ENCODE measurements around the gene TRPV3. TPM values are rescaled to one million over a fixed set of nuclear protein-coding genes. Genes with fewer than 3 reads are reported as not detected.

TRPV3 gene
- total and polyA plus RNA-seq, 2 experiments from 2014 or later: 0.15 to 0.69 TPM

DNA sequence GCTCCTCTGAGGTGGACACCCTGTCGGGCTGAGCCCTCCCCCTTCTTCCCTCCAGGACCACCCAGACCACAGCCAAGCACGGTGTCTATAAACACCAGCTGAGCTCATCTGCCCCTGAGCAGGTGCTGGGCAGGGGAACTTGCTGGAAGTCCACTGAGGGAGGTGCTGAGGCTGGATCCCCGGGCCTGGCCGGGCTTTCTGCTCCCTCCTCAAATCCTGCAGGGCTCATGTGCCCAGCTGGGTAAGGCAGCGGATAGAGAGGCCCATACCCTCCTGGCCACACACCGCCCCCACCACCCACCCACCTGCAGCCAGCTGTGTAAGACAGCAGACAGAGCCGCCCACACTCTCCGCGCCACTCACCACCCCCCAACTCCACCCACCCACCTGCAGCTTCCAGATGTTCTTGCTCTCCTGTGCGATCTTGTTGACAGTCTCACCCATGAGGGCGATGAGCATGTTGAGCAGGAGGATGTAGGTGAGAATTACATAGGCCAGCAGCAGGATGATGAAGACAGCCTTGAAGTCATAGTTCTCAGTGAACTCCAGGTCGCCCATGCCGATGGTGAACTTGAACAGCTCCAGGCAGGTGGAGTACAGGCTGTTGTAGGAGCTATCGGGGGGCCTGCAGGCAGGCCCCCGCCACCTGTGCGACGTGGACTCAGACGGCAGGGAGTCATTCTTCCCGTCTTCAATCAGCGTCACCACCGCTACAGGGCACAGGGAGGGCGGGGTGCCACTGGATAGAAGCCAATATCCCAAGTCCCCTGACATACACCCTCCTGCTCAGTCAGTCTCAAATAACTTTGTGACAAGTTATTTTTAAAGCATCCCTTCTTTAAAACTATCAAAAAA is 15.9 kb upstream of the TRPV3 start (continued):
- TF ChIP-seq, protein P1, sequence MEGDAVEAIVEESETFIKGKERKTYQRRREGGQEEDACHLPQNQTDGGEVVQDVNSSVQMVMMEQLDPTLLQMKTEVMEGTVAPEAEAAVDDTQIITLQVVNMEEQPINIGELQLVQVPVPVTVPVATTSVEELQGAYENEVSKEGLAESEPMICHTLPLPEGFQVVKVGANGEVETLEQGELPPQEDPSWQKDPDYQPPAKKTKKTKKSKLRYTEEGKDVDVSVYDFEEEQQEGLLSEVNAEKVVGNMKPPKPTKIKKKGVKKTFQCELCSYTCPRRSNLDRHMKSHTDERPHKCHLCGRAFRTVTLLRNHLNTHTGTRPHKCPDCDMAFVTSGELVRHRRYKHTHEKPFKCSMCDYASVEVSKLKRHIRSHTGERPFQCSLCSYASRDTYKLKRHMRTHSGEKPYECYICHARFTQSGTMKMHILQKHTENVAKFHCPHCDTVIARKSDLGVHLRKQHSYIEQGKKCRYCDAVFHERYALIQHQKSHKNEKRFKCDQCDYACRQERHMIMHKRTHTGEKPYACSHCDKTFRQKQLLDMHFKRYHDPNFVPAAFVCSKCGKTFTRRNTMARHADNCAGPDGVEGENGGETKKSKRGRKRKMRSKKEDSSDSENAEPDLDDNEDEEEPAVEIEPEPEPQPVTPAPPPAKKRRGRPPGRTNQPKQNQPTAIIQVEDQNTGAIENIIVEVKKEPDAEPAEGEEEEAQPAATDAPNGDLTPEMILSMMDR (conservative IDR thresholded peaks at IDR 0.05; ENCODE audit: low read depth in 2 of 2): no peak
- TF ChIP-seq JUNB (IDR thresholded peaks at IDR 0.05; ENCODE audit: unreplicated experiment) (no peak), POLR2AphosphoS5 (IDR thresholded peaks at IDR 0.05; ENCODE audit: low read depth) (no peak), NANOG (IDR thresholded peaks at IDR 0.05; ENCODE audit: borderline replicate concordance) (no peak), ZNF114 (CRISPR knock-in tag; IDR thresholded peaks at IDR 0.05) (no peak)

DNA sequence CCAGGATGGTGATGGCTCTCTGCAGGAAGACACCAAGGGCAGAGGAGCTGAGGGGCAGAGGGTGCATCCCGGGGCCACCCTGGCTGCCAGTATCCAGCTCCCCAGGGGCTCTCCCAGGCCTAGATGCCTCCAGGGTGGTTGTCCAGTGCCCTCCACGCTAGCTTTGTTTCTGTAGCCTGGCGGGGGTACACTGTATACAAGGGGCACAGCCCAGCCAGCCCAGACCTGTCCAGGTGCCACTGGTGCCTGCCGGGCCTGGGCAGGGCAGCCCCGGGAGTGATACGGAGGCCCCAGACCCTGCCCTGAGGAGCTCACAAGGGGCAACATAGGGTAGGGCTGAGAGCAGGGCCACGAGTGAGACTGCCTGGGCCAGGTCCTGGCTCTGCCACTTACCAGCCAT is 14.6 kb upstream of the TRPV3 start:
- Histone ChIP-seq H3K4me3 (no peak overlapping the region), H3K4me2 (no peak overlapping the region), H3F3A (replicated peaks; ENCODE audit: low read depth) (no peaks in the 10 kb centered on the region), H2AFZ (no peak overlapping the region), H4K20me1 (replicated peaks; ENCODE audit: insufficient read depth) (no peaks in the 10 kb centered on the region), H3K36me3 (ENCODE audit: insufficient read depth) (no peaks in the 10 kb centered on the region), H3K9me2 (ENCODE audit: insufficient read depth) (no peaks in the 10 kb centered on the region), H3K27ac (ENCODE audit: low read depth) (no peak overlapping the region), H3K27me3 (ENCODE audit: insufficient read depth) (no peaks in the 10 kb centered on the region), H3K79me2 (replicated peaks; ENCODE audit: insufficient read depth) (no peaks in the 10 kb centered on the region), H3K4me1 (ENCODE audit: insufficient read depth) (no peaks in the 10 kb centered on the region)
- no peaks in the 10 kb centered on the region for H3K9me3 Mint-ChIP-seq
- H3K27me3 Mint-ChIP-seq (ENCODE audit: insufficient read depth, low read depth, poor library complexity): peaks cover 11% of the 10 kb centered on the region
- no peak for TF ChIP-seq EZH2 (IDR thresholded peaks at IDR 0.05; ENCODE audit: low read depth, unreplicated experiment)
- TF ChIP-seq NANOG (IDR thresholded peaks at IDR 0.05; ENCODE audit: borderline replicate concordance): no peak
- TF ChIP-seq CREB1 (CRISPR knock-in tag; IDR thresholded peaks at IDR 0.05; ENCODE audit: low read depth): no peak
- TF ChIP-seq REST (IDR thresholded peaks at IDR 0.05; ENCODE audit: unreplicated experiment): no peak
- TF ChIP-seq, protein P2, sequence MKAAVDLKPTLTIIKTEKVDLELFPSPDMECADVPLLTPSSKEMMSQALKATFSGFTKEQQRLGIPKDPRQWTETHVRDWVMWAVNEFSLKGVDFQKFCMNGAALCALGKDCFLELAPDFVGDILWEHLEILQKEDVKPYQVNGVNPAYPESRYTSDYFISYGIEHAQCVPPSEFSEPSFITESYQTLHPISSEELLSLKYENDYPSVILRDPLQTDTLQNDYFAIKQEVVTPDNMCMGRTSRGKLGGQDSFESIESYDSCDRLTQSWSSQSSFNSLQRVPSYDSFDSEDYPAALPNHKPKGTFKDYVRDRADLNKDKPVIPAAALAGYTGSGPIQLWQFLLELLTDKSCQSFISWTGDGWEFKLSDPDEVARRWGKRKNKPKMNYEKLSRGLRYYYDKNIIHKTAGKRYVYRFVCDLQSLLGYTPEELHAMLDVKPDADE (IDR thresholded peaks at IDR 0.05): no peak
- TF ChIP-seq JUNB (IDR thresholded peaks at IDR 0.05; ENCODE audit: unreplicated experiment): no peak
- no peak for TF ChIP-seq EZH2phosphoT487 (IDR thresholded peaks at IDR 0.05; ENCODE audit: unreplicated experiment)
- no peak for TF ChIP-seq STAT1 (IDR thresholded peaks at IDR 0.05; ENCODE audit: unreplicated experiment)
- TF ChIP-seq, protein P1 (conservative IDR thresholded peaks at IDR 0.05; ENCODE audit: low read depth in 2 of 2): no peak
- H3K4me3 Mint-ChIP-seq: no peak overlapping the region
- no peaks in the 10 kb centered on the region for H3K4me1 Mint-ChIP-seq
- no peak for ATAC-seq
- no peak overlapping the region for H3K27ac Mint-ChIP-seq
- H3K36me3 Mint-ChIP-seq (ENCODE audit: low read depth): peaks cover 22% of the 10 kb centered on the region
- no peak for DNase-seq (ENCODE audit: low spot score)
